ENCODE measurements around the gene KCNH3.

GRCh38 chr12:49552899-49553298 lies 14.1 kb downstream of the KCNH3 start:
- TF ChIP-seq POLR2AphosphoS5 (IDR thresholded peaks at IDR 0.05; ENCODE audit: low read depth, low read length) (no peak), REST (IDR thresholded peaks at IDR 0.05; ENCODE audit: insufficient read depth in 1 of 2, low read depth in 2 of 2, low read length in 2 of 2) (no peak), SIN3A (IDR thresholded peaks at IDR 0.05; ENCODE audit: borderline replicate concordance, insufficient read depth, low read length) (no peak)

Measured in PFSK-1 (cell line).